AG04449 (cell line): ENCODE data around the gene PODXL2.

Experiments
- CTCF ChIA-PET: fragments of 350-600 bp; formaldehyde crosslinking; extraction: SDS; loops from one replicate; lab custom pipeline; 2021; ENCODE audit warnings: antibody characterized with exemption; lab: Yijun Ruan, JAX
- POLR2A ChIA-PET: fragments of 400-600, 350-600 bp; formaldehyde crosslinking; extraction: SDS; loops from one replicate; lab custom pipeline; 2020; ENCODE audit warnings: antibody characterized with exemption, inconsistent platforms; lab: Yijun Ruan, JAX
- DNase-seq: peaks from one replicate; pipeline ENCODE4 v3.0.0-alpha.2; 2010; ENCODE audit warnings: low read depth, low spot score
- H3K4me3 ChIP-seq: 2 replicates; pipeline ENCODE4 v1.5.1; 2011; ENCODE audit warnings: low read depth, mild to moderate bottlenecking, control low read depth, low read length
- TF ChIP-seq, protein P1 (sequence below): IDR thresholded peaks from one replicate; pipeline ENCODE4 v1.5.1; 2011; ENCODE audit warnings: mild to moderate bottlenecking, moderate library complexity, low read length, control low read depth, inconsistent platforms; ENCODE audit not compliant: insufficient read depth; ENCODE audit errors: missing control alignments

PODXL2 gene

GRCh38 chr3:127712881-127713771 is 84.1 kb downstream of the PODXL2 start:
- DNase-seq: no peak
- TF ChIP-seq, protein P1, sequence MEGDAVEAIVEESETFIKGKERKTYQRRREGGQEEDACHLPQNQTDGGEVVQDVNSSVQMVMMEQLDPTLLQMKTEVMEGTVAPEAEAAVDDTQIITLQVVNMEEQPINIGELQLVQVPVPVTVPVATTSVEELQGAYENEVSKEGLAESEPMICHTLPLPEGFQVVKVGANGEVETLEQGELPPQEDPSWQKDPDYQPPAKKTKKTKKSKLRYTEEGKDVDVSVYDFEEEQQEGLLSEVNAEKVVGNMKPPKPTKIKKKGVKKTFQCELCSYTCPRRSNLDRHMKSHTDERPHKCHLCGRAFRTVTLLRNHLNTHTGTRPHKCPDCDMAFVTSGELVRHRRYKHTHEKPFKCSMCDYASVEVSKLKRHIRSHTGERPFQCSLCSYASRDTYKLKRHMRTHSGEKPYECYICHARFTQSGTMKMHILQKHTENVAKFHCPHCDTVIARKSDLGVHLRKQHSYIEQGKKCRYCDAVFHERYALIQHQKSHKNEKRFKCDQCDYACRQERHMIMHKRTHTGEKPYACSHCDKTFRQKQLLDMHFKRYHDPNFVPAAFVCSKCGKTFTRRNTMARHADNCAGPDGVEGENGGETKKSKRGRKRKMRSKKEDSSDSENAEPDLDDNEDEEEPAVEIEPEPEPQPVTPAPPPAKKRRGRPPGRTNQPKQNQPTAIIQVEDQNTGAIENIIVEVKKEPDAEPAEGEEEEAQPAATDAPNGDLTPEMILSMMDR: no peak
- ChIA-PET POLR2A (no interaction called here), CTCF (interaction anchor here (1.3 to 5.8 kb wide), 2 partner anchors 11 to 16 kb away, joined by 3 to 28 read pairs; no protein-coding TSS in a partner anchor)
- H3K4me3 ChIP-seq: no peak overlapping the region

DNA sequence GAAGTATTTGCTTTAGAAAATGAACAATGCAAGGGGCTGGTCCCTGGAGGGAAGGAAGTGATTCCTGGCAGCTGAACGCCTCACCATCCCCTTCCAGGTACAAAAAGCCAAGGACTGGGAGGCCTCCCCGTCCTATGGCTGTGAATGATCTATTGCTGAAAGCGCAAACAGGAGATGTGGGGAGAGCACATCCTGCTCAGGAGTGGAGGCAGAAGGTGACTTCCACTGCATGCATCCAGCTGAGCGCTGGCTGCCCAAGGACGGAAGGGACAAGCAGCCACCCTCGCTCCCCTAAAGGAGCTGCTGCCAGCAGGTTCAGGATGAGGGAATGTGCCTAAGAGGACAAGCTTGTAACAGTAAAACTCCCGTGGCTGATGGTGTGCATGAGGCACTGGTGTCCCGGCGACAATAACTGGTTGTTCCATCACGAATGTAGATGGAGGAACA is 85.2 kb downstream of the PODXL2 start:
- ChIA-PET CTCF (interaction anchor here (5.8 kb wide), 1 partner anchor 17 kb away, joined by 28 read pairs; no protein-coding TSS in a partner anchor), POLR2A (no interaction called here)
- DNase-seq: no peak
- H3K4me3 ChIP-seq: no peak overlapping the region
- TF ChIP-seq, protein P1: no peak

DNA sequence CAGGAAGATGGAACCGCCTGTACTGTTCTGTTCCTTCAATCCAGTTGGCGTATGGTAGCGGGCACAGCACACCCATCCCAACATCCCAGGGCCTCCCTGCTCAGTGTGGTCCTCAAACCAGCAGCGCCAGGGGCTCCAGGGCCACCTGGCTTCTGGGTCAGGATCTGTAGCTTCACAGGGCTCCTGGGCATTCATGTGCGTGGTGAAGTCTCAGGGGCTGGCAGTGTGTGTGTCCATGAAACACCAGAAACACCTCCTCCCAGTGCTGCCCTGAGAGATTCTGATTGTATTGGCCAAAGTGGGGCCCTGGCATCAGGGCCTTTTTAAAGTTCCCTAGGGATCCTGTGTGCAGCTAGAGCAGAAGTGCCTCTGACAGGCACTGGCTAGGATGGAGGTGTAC is 85.9 kb downstream of the PODXL2 start:
- TF ChIP-seq, protein P1: no peak
- POLR2A ChIA-PET: no interaction called here
- DNase-seq: no peak
- CTCF ChIA-PET: interaction anchor here (3.3 kb wide), 1 partner anchor 18 kb away, joined by 19 read pairs; no protein-coding TSS in a partner anchor
- H3K4me3 ChIP-seq: no peak overlapping the region

DNA sequence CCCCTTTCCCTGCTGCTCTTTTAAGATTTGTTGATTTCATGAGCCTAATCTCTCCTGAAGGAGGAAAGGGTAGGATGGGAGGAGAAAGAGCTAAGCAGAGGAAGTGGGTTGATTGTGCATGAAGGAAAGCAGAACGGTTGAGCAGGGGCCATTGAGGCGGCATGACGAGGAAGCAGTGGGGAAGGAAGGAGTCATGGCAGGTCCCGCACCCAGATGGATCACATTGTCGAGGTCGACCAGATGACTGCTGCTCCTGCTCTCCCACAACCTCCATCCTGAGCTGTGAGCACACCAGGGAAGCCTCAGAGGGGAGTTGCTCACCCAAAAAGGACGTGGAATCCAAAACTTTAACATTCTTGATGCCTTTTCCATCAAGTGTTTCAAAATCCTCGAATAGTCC is 86.5 kb downstream of the PODXL2 start:
- no peak for DNase-seq
- H3K4me3 ChIP-seq: no peak overlapping the region
- TF ChIP-seq, protein P1: no peak
- ChIA-PET CTCF (interaction anchor here (3.3 kb wide), 1 partner anchor 19 kb away, joined by 19 read pairs; no protein-coding TSS in a partner anchor), POLR2A (no interaction called here)

DNA sequence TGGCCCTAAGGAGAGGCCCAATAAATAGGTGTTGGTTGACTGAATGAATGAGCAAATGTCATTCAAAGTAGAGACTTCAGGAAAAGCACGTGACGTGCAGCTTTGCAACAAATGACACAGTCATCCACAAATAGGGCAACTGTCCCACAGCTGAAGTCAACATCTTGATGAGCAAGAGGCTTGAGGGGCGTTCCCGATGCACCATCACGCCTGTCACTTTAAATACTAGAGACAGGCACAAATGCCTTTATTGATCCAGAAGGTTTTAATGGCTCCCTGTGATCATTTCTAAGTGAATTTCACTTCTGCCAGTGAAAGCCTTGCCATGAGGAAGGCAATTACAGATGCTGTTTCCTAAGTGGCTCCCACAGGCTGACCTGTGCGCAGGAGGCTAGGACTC is 87.4 kb downstream of the PODXL2 start:
- no peak overlapping the region for H3K4me3 ChIP-seq
- ChIA-PET POLR2A (no interaction called here), CTCF (interaction anchor here (1.1 to 3.3 kb wide), 3 partner anchors 10 to 20 kb away, joined by 3 to 19 read pairs (median 3); no protein-coding TSS in a partner anchor)
- DNase-seq: no peak
- TF ChIP-seq, protein P1: no peak
